Gastrocnemius medialis (tissue), 4 donors: Measurements from ENCODE around the gene PLCB2.

Experiments
- POLR2A ChIP-seq, 2 donors: fragments of 450-650 bp; IDR thresholded peaks; one replicate each; pipeline ENCODE4 v1.6.1; 2017; ENCODE audit warnings: antibody characterized with exemption in 2 of 2, mild to moderate bottlenecking in 2 of 2, moderate library complexity in 2 of 2
- TF ChIP-seq, protein P1 (sequence below), 5 experiments: fragments of 450-650 bp in 3 of 5; fragments of 200-600 bp in 2 of 5; sonication (generic) in 2 of 5; IDR thresholded peaks in 4 of 5; conservative IDR thresholded peaks in 1 of 5; 1 replicate in 4 of 5; 2 replicates in 1 of 5; pipeline ENCODE4 v1.5.1; 2016 to 2019; ENCODE audit warnings: antibody characterized with exemption in 5 of 5, mild to moderate bottlenecking in 3 of 5, moderate library complexity in 3 of 5

GRCh38 chr15:40286061-40286532 lies 21.6 kb downstream of the PLCB2 start:
- no peak for TF ChIP-seq POLR2A (IDR thresholded peaks at IDR 0.05)
- TF ChIP-seq, protein P1, sequence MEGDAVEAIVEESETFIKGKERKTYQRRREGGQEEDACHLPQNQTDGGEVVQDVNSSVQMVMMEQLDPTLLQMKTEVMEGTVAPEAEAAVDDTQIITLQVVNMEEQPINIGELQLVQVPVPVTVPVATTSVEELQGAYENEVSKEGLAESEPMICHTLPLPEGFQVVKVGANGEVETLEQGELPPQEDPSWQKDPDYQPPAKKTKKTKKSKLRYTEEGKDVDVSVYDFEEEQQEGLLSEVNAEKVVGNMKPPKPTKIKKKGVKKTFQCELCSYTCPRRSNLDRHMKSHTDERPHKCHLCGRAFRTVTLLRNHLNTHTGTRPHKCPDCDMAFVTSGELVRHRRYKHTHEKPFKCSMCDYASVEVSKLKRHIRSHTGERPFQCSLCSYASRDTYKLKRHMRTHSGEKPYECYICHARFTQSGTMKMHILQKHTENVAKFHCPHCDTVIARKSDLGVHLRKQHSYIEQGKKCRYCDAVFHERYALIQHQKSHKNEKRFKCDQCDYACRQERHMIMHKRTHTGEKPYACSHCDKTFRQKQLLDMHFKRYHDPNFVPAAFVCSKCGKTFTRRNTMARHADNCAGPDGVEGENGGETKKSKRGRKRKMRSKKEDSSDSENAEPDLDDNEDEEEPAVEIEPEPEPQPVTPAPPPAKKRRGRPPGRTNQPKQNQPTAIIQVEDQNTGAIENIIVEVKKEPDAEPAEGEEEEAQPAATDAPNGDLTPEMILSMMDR (IDR thresholded peaks at IDR 0.05 in 4 of 5, conservative IDR thresholded peaks at IDR 0.05 in 1 of 5) = no peak
